ENCODE data around the gene OSBPL9. TPM values are rescaled to one million over a fixed set of nuclear protein-coding genes. Genes with fewer than 3 reads are reported as not detected.
"Not testable (repeated sequence)": the region's sequence is repeated elsewhere in the genome, so short reads cannot be mapped to it uniquely, and the experiment has no call there.

The OSBPL9 gene
- total RNA-seq, 1 donor from 2014 or later = 88.3 TPM

- Mint-ChIP-seq H3K4me1 (ENCODE audit: unreplicated experiment) (peaks cover 27% of the 10 kb centered on the region), H3K27me3 (no peaks in the 10 kb centered on the region), H3K36me3 (no peaks in the 10 kb centered on the region), H3K27ac (no peak overlapping the region), H3K9me3 (no peaks in the 10 kb centered on the region), H3K4me3 (no peak overlapping the region)
- no peak for DNase-seq (ENCODE audit: extremely low spot score, unreplicated experiment)
- TF ChIP-seq CTCF (conservative IDR thresholded peaks at IDR 0.05) = no peak
These were observed 76.7 kb downstream of the OSBPL9 start for GRCh38 chr1:51693419-51694155.

GRCh38 chr1:51697166-51697565, 80.3 kb downstream of the OSBPL9 start:
- H3K27ac Mint-ChIP-seq = no peak overlapping the region
- no peaks in the 10 kb centered on the region for H3K9me3 Mint-ChIP-seq
- H3K4me1 Mint-ChIP-seq (ENCODE audit: unreplicated experiment) = peaks cover 13% of the 10 kb centered on the region
- H3K4me3 Mint-ChIP-seq = no peak overlapping the region
- H3K36me3 Mint-ChIP-seq = no peaks in the 10 kb centered on the region
- no peaks in the 10 kb centered on the region for H3K27me3 Mint-ChIP-seq
- no peak for TF ChIP-seq CTCF (conservative IDR thresholded peaks at IDR 0.05)
- DNase-seq (ENCODE audit: extremely low spot score, unreplicated experiment) = no peak

GRCh38 chr1:51699391-51699790, 82.5 kb downstream of the OSBPL9 start:
- DNase-seq (ENCODE audit: extremely low spot score, unreplicated experiment) = no peak
- no peaks in the 10 kb centered on the region for H3K27me3 Mint-ChIP-seq
- H3K4me1 Mint-ChIP-seq (ENCODE audit: unreplicated experiment) = no peaks in the 10 kb centered on the region
- no peak overlapping the region for H3K4me3 Mint-ChIP-seq
- H3K27ac Mint-ChIP-seq = no peak overlapping the region
- no peak for TF ChIP-seq CTCF (conservative IDR thresholded peaks at IDR 0.05)
- no peaks in the 10 kb centered on the region for H3K36me3 Mint-ChIP-seq
- no peaks in the 10 kb centered on the region for H3K9me3 Mint-ChIP-seq

- not testable (repeated sequence) for H3K27me3 Mint-ChIP-seq; H3K9me3 Mint-ChIP-seq; H3K27ac Mint-ChIP-seq; H3K36me3 Mint-ChIP-seq; DNase-seq (ENCODE audit: extremely low spot score, unreplicated experiment); H3K4me1 Mint-ChIP-seq (ENCODE audit: unreplicated experiment); H3K4me3 Mint-ChIP-seq
These were observed 84.9 kb downstream of the OSBPL9 start for GRCh38 chr1:51701782-51702181.

GRCh38 chr1:51702220-51702619, 85.3 kb downstream of the OSBPL9 start:
- not testable (repeated sequence) for DNase-seq (ENCODE audit: extremely low spot score, unreplicated experiment); H3K4me3 Mint-ChIP-seq; H3K4me1 Mint-ChIP-seq (ENCODE audit: unreplicated experiment); H3K27me3 Mint-ChIP-seq; H3K36me3 Mint-ChIP-seq; H3K27ac Mint-ChIP-seq; H3K9me3 Mint-ChIP-seq

- no peak for TF ChIP-seq CTCF (conservative IDR thresholded peaks at IDR 0.05)
- no peak for DNase-seq (ENCODE audit: extremely low spot score, unreplicated experiment)
- H3K4me3 Mint-ChIP-seq = no peak overlapping the region
These were observed 88.1 kb downstream of the OSBPL9 start for GRCh38 chr1:51705035-51705434.

More at GRCh38 chr1:51705035-51705434, 88.1 kb downstream of the OSBPL9 start:
- no peaks in the 10 kb centered on the region for H3K4me1 Mint-ChIP-seq (ENCODE audit: unreplicated experiment)
- no peaks in the 10 kb centered on the region for H3K27me3 Mint-ChIP-seq
- no peaks in the 10 kb centered on the region for H3K36me3 Mint-ChIP-seq
- H3K9me3 Mint-ChIP-seq = no peaks in the 10 kb centered on the region
- no peak overlapping the region for H3K27ac Mint-ChIP-seq

Measured in type B pancreatic cell (in vitro differentiated cells).